HG02840 (cell line): ENCODE results near the gene LHX4.

ENCODE experiments used
- ATAC-seq: cut with Tn5 transposase; IDR thresholded peaks from one replicate; pipeline ENCODE4 v1.9.1; 2021; ENCODE audit warnings: mild to moderate bottlenecking, moderate library complexity, moderate number of reproducible peaks; ENCODE audit not compliant: unreplicated experiment, low FRiP score

LHX4 gene

GRCh38 chr1:180288940-180289339 lies 58.9 kb downstream of the LHX4 start:
- no peak for ATAC-seq

- ATAC-seq = no peak
Measured at GRCh38 chr1:180290265-180291001, 60.4 kb downstream of the LHX4 start.

GRCh38 chr1:180291004-180291403 lies 60.9 kb downstream of the LHX4 start:
- ATAC-seq = no peak

DNA sequence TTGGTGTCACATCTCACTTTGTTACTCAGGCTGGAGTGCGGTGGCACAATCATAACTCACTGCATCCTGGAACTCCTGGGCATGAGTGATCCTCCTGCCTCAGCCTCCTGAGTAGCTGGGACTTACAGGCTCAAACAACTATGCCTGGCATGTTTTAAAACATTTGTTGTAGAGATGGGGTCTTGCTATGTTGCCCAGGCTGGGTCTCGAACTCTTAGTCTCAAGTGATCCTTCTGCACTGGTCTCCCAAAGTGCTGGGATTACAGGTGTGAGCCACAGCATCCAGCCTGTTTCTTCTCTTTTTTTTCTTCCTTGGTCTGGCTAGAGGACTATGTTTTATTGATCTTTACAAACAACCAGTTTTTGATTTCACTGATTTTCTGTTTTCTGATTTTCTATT lies 64.6 kb downstream of the LHX4 start:
- no peak for ATAC-seq

GRCh38 chr1:180295999-180296398 lies 65.9 kb downstream of the LHX4 start:
- ATAC-seq = no peak

GRCh38 chr1:180299479-180300221 lies 69.6 kb downstream of the LHX4 start:
- ATAC-seq = no peak

- ATAC-seq = no peak
Measured at GRCh38 chr1:180301135-180301742, 71.2 kb downstream of the LHX4 start.

DNA sequence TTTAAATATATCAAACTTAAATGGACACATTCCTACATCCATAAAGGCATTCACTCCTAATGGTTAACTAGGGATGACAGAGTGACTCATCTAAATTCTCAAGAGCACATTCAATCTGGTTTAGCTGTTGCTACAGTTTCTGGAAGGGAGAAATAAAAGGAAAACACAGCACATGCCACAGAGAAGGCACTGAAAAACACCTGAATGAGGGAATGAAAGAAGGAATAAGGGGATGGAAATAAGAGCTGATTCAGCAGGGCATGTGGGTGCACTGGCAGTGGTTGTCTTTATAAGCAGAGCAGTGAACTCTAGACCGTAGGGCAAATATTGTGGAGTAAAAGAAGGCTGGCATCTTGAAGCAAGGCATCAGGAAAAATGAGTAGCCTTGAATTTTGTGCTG lies 79.3 kb downstream of the LHX4 start:
- no peak for ATAC-seq

- no peak for ATAC-seq
Measured at GRCh38 chr1:180310095-180310494, 80.0 kb downstream of the LHX4 start.

- no peak for ATAC-seq
Measured at GRCh38 chr1:180311011-180311730, 81.1 kb downstream of the LHX4 start.

DNA sequence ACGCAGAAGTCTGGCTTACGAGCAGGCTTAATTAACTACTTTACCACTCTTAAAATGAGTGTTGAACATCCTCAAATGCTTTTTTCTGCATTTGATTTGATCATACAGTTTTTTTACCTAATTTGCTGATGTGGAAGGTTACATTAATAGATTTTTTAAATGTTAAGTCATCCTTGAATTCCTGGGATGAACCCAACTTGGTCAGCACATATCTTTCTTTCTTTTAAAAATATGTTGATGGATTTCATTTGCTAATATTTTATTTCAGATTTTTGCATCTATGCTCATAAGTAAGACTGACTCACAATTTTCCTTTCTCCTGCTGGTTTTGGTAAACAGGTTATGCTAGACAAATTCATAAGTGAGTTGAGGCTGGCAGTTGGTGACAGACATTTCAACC lies 82.9 kb downstream of the LHX4 start:
- no peak for ATAC-seq

- no peak for ATAC-seq
Measured at GRCh38 chr1:180327089-180327488, 97.0 kb downstream of the LHX4 start.
